Activated CD8-positive, alpha-beta memory T cell treated with anti-CD3 and anti-CD28 coated beads for 24 hours (primary cell): Measurements from ENCODE around the gene SPCS1.
"Not testable (repeated sequence)": the region's sequence is repeated elsewhere in the genome, so short reads cannot be mapped to it uniquely, and the experiment has no call there.

Source experiments
- DNase-seq: peaks from one replicate; pipeline ENCODE4 v3.0.0-alpha.2; 2020

Gene SPCS1

GRCh38 chr3:52695798-52696671 is 9.9 kb upstream of the SPCS1 start:
- DNase-seq = peak; percentile 47

- DNase-seq = peak; percentile 51
Observed at GRCh38 chr3:52696830-52697631, 8.9 kb upstream of the SPCS1 start.

- DNase-seq = peak; percentile 57
Observed at GRCh38 chr3:52697632-52697965, 8.3 kb upstream of the SPCS1 start.

GRCh38 chr3:52703341-52703740 is 2.6 kb upstream of the SPCS1 start:
- peak; percentile 13 for DNase-seq

- no peak for DNase-seq
Observed at GRCh38 chr3:52704611-52705437, 1.1 kb upstream of the SPCS1 start.

GRCh38 chr3:52705438-52705687 is 543 bp upstream of the SPCS1 start:
- DNase-seq = no peak

GRCh38 chr3:52707585-52707984 is 1.7 kb downstream of the SPCS1 start:
- peak; percentile 5 for DNase-seq

- no peak for DNase-seq
Observed at GRCh38 chr3:52710512-52710911, 4.6 kb downstream of the SPCS1 start.

- no peak for DNase-seq
Observed at GRCh38 chr3:52712291-52713212, 6.6 kb downstream of the SPCS1 start.

GRCh38 chr3:52714335-52715302 is 8.7 kb downstream of the SPCS1 start:
- DNase-seq = no peak

GRCh38 chr3:52715714-52716305 is 9.9 kb downstream of the SPCS1 start:
- no peak for DNase-seq

GRCh38 chr3:52719618-52720017 is 13.7 kb downstream of the SPCS1 start:
- DNase-seq = no peak

- no peak for DNase-seq
Observed at GRCh38 chr3:52721002-52721729, 15.3 kb downstream of the SPCS1 start.

- DNase-seq = no peak
Observed at GRCh38 chr3:52721730-52722008, 15.8 kb downstream of the SPCS1 start.

GRCh38 chr3:52722491-52722890 is 16.6 kb downstream of the SPCS1 start:
- DNase-seq = no peak

- no peak for DNase-seq
Observed at GRCh38 chr3:52723935-52724334, 18.0 kb downstream of the SPCS1 start.

GRCh38 chr3:52724511-52724910 is 18.6 kb downstream of the SPCS1 start:
- DNase-seq = no peak

- DNase-seq = not testable (repeated sequence)
Observed at GRCh38 chr3:52728753-52729152, 22.8 kb downstream of the SPCS1 start.

GRCh38 chr3:52730681-52731080 is 24.8 kb downstream of the SPCS1 start:
- DNase-seq = no peak

GRCh38 chr3:52731590-52731989 is 25.7 kb downstream of the SPCS1 start:
- DNase-seq = no peak
